Activated B cell treated with CpG ODN at 0.5 μM for 24 hours (primary cell): ENCODE measurements around the gene SOX14. TPM values are rescaled to one million over a fixed set of nuclear protein-coding genes. Genes with fewer than 3 reads are reported as not detected.

ENCODE experiments used
- ATAC-seq: fragments of 200-7000 bp; cut with Tn5 transposase; one replicate; pipeline ENCODE4 v1.10.0; 2021; ENCODE audit warnings: low read depth, mild to moderate bottlenecking, moderate library complexity
- CTCF ChIA-PET: fragments of 350-600 bp; sonication (Branson Sonifier 250); formaldehyde crosslinking; loops from one replicate; lab custom pipeline; 2021; ENCODE audit warnings: antibody characterized with exemption; lab: Charles Lee
- POLR2A ChIA-PET: fragments of 350-600 bp; sonication (Branson Sonifier 250); formaldehyde crosslinking; loops from one replicate; lab custom pipeline; 2021; ENCODE audit warnings: antibody characterized with exemption; lab: Charles Lee
- DNase-seq: peaks from one replicate; pipeline ENCODE4 v3.0.0; 2022
- H3K27ac Mint-ChIP-seq: one replicate; pipeline ENCODE4 v1.8.0; 2020; ENCODE audit warnings: mixed read lengths
- H3K27me3 Mint-ChIP-seq: one replicate; pipeline ENCODE4 v1.8.0; 2021; ENCODE audit warnings: mixed read lengths
- H3K36me3 Mint-ChIP-seq: one replicate; pipeline ENCODE4 v1.8.0; 2021; ENCODE audit warnings: low read depth, mixed read lengths
- H3K4me1 Mint-ChIP-seq: one replicate; pipeline ENCODE4 v1.8.0; 2021; ENCODE audit warnings: mixed read lengths
- H3K4me3 Mint-ChIP-seq: one replicate; pipeline ENCODE4 v1.8.0; 2020; ENCODE audit warnings: mild to moderate bottlenecking, mixed read lengths
- H3K9me3 Mint-ChIP-seq: one replicate; pipeline ENCODE4 v1.8.0; 2020; ENCODE audit warnings: mixed read lengths
- intact Hi-C: fragments of 100-400 bp; cut with micrococcal nuclease; formaldehyde crosslinking; loops from one replicate; pipeline ENCODE4 v1.15.1; 2024
- total RNA-seq: library from RNA; stranded (reverse); gene quantifications from 2 replicates; pipeline ENCODE4 v1.2.3, GENCODE V29; 2022
- TF ChIP-seq, protein P1 (sequence below): fragments of 200-600 bp; IDR thresholded peaks from one replicate; pipeline ENCODE4 v1.8.0; 2022; ENCODE audit warnings: antibody characterized with exemption, mild to moderate bottlenecking

SOX14 gene
- total RNA-seq, 1 donor from 2014 or later: not detected

GRCh38 chr3:137761563-137762503 is 2.3 kb upstream of the SOX14 start:
- CTCF ChIA-PET: no interaction called here
- Mint-ChIP-seq H3K9me3 (no peaks in the 10 kb centered on the region), H3K4me3 (no peak overlapping the region), H3K27me3 (peaks cover 64% of the 10 kb centered on the region), H3K4me1 (no peaks in the 10 kb centered on the region), H3K36me3 (no peaks in the 10 kb centered on the region), H3K27ac (no peak overlapping the region)
- TF ChIP-seq, protein P1, sequence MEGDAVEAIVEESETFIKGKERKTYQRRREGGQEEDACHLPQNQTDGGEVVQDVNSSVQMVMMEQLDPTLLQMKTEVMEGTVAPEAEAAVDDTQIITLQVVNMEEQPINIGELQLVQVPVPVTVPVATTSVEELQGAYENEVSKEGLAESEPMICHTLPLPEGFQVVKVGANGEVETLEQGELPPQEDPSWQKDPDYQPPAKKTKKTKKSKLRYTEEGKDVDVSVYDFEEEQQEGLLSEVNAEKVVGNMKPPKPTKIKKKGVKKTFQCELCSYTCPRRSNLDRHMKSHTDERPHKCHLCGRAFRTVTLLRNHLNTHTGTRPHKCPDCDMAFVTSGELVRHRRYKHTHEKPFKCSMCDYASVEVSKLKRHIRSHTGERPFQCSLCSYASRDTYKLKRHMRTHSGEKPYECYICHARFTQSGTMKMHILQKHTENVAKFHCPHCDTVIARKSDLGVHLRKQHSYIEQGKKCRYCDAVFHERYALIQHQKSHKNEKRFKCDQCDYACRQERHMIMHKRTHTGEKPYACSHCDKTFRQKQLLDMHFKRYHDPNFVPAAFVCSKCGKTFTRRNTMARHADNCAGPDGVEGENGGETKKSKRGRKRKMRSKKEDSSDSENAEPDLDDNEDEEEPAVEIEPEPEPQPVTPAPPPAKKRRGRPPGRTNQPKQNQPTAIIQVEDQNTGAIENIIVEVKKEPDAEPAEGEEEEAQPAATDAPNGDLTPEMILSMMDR: no peak
- POLR2A ChIA-PET: no interaction called here
- no peak for DNase-seq
- ATAC-seq: no peak
- intact Hi-C loops: no loop called here

- Mint-ChIP-seq H3K4me1 (no peaks in the 10 kb centered on the region), H3K36me3 (no peaks in the 10 kb centered on the region), H3K27ac (no peak overlapping the region), H3K4me3 (no peak overlapping the region), H3K27me3 (peaks cover 66% of the 10 kb centered on the region), H3K9me3 (no peaks in the 10 kb centered on the region)
- TF ChIP-seq, protein P1: no peak
- ATAC-seq (no peak), DNase-seq (no peak)
- intact Hi-C loops: no loop called here
- CTCF ChIA-PET: no interaction called here
- POLR2A ChIA-PET: no interaction called here
Measured at GRCh38 chr3:137762674-137763593, 1.2 kb upstream of the SOX14 start.

DNA sequence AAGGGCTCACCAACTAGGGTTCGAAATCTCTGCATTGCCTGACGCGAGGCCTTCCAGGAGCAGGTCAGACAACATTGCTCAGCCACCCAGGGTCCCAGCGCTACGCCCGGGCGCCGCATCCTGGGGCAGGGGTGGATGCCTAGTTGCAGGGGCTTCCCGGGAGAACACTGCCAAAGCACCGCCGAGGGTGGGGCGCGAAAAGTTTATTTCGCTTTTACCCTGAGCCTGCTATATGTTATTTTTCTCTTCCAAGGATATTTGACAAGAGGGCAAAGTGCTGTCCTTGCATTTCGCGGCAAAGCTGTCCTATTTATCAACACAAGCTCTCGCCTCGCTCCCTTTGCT is 549 bp upstream of the SOX14 start:
- CTCF ChIA-PET: no interaction called here

GRCh38 chr3:137764563-137765309 is 621 bp downstream of the SOX14 start:
- Mint-ChIP-seq H3K36me3 (no peaks in the 10 kb centered on the region), H3K27me3 (peaks cover 70% of the 10 kb centered on the region), H3K4me3 (no peak overlapping the region), H3K9me3 (no peaks in the 10 kb centered on the region), H3K27ac (no peak overlapping the region), H3K4me1 (no peaks in the 10 kb centered on the region)
- TF ChIP-seq, protein P1: no peak
- ChIA-PET CTCF (no interaction called here), POLR2A (no interaction called here)
- intact Hi-C loops: no loop called here
- DNase-seq (no peak), ATAC-seq (no peak)

More for the DNA sequence above, 549 bp upstream of the SOX14 start:
- Mint-ChIP-seq H3K27ac (no peak overlapping the region), H3K36me3 (no peaks in the 10 kb centered on the region), H3K4me1 (no peaks in the 10 kb centered on the region), H3K4me3 (no peak overlapping the region), H3K27me3 (peaks cover 67% of the 10 kb centered on the region), H3K9me3 (no peaks in the 10 kb centered on the region)
- POLR2A ChIA-PET: no interaction called here
- ATAC-seq (no peak), DNase-seq (no peak)
- intact Hi-C loops: no loop called here
- TF ChIP-seq, protein P1: no peak
